DND-41 (cell line): ENCODE measurements around the gene XAB2.

Experiments used
- EZH2 ChIP-seq: IDR thresholded peaks from 3 replicates; pipeline ENCODE4 v1.6.1; 2012; ENCODE audit warnings: borderline replicate concordance, low read depth, mild to moderate bottlenecking, moderate library complexity, low read length, inconsistent platforms; ENCODE audit not compliant: severe bottlenecking
- TF ChIP-seq, protein P1 (sequence below): IDR thresholded peaks from 2 replicates; pipeline ENCODE4 v1.5.1; 2012; ENCODE audit warnings: borderline replicate concordance, low read length, moderate library complexity, mild to moderate bottlenecking; ENCODE audit not compliant: poor library complexity, severe bottlenecking; ENCODE audit errors: extremely low read depth

DNA sequence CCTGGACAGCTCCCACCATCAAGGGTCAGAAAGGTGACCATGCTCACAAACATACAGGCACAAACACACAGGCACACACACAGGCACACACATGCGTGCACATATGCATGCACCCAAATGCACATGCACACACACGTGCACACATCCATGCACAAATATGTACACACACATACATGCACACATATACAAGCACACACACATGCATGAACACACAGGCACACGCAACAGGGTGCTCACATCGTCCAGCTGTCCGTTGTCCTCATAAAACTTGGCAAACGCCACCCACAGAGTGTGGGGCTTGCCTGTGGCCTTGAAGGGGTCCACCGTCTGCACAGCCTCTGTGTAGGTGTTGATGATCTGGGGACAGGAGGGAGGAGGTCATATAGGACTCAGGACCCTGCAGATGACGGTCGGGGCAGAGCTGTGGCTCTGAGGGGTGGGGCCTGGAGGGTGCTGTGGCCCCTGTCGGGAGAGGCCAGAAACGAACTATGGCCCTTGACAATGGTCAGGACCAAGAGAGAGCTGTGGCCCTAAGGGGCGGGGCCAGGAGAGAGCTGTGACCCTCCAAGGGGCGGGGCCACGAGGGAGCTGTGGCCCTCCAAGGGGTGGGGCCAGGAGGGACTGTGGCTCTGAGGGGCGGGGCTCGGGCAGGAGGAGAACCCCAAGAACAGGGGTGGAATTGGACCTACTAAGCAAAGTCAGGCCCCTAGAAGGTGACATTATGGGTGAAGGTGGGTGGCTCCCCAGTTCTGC is 6.2 kb downstream of the XAB2 start:
- TF ChIP-seq, protein P1, sequence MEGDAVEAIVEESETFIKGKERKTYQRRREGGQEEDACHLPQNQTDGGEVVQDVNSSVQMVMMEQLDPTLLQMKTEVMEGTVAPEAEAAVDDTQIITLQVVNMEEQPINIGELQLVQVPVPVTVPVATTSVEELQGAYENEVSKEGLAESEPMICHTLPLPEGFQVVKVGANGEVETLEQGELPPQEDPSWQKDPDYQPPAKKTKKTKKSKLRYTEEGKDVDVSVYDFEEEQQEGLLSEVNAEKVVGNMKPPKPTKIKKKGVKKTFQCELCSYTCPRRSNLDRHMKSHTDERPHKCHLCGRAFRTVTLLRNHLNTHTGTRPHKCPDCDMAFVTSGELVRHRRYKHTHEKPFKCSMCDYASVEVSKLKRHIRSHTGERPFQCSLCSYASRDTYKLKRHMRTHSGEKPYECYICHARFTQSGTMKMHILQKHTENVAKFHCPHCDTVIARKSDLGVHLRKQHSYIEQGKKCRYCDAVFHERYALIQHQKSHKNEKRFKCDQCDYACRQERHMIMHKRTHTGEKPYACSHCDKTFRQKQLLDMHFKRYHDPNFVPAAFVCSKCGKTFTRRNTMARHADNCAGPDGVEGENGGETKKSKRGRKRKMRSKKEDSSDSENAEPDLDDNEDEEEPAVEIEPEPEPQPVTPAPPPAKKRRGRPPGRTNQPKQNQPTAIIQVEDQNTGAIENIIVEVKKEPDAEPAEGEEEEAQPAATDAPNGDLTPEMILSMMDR: no peak
- no peak for TF ChIP-seq EZH2
